ENCODE results near the gene SH3RF1. TPM values are rescaled to one million over a fixed set of nuclear protein-coding genes. Genes with fewer than 3 reads are reported as not detected.

Gene SH3RF1
- total RNA-seq, 1 experiment from 2014 or later, result 15.3 TPM

GRCh38 chr4:169313732-169314131 lies 43.0 kb upstream of the SH3RF1 start:
- Histone ChIP-seq H3K4me1 (ENCODE audit: insufficient read depth, low read length) (no peaks in the 10 kb centered on the region), H3K4me2 (ENCODE audit: insufficient read depth, insufficient read length, low read length) (no peak overlapping the region), H4K20me1 (ENCODE audit: control insufficient read depth, insufficient read depth, insufficient read length) (no peaks in the 10 kb centered on the region), H2BK120ac (ENCODE audit: low read depth, low read length, poor library complexity, severe bottlenecking) (no peak overlapping the region), H4K91ac (ENCODE audit: insufficient read length, low read depth, low read length) (no peak overlapping the region), H4K5ac (ENCODE audit: insufficient read length, low read depth, low read length) (no peak overlapping the region), H3T11ph (ENCODE audit: low read length) (no peak overlapping the region), H3K27me3 (ENCODE audit: insufficient read depth, low read length) (no peaks in the 10 kb centered on the region), H2AFZ (ENCODE audit: low read length) (no peak overlapping the region), H3K23me2 (ENCODE audit: insufficient read length, low read depth, low read length, poor library complexity, severe bottlenecking) (no peaks in the 10 kb centered on the region), H3K14ac (ENCODE audit: insufficient read depth, low read length) (no peak overlapping the region), H3K27ac (ENCODE audit: insufficient read length, low read depth, low read length) (no peak overlapping the region), H4K8ac (replicated peaks; ENCODE audit: insufficient read length, low read depth, low read length) (no peak overlapping the region), H3K79me2 (ENCODE audit: insufficient read depth, low read length) (no peaks in the 10 kb centered on the region), H2BK20ac (ENCODE audit: low read depth, low read length, poor library complexity, severe bottlenecking) (no peak overlapping the region), H3K9me3 (ENCODE audit: control insufficient read depth, low read depth, low read length) (no peaks in the 10 kb centered on the region), H3K4ac (ENCODE audit: low read depth, low read length) (no peak overlapping the region), H3K9ac (ENCODE audit: extremely low read depth, insufficient read length, low read length) (no peak overlapping the region), H3K56ac (ENCODE audit: insufficient read length, low read depth, low read length) (no peak overlapping the region), H3K23ac (ENCODE audit: insufficient read length, low read depth, low read length) (no peak overlapping the region), H2BK15ac (ENCODE audit: low read depth, low read length) (no peak overlapping the region), H2BK5ac (ENCODE audit: insufficient read length, low read length) (no peak overlapping the region), H2AK5ac (ENCODE audit: insufficient read length, low read length) (no peak overlapping the region), H2BK12ac (ENCODE audit: insufficient read length, low read depth, low read length) (no peak overlapping the region), H3K79me1 (ENCODE audit: insufficient read depth, low read depth, low read length, poor library complexity, severe bottlenecking) (no peaks in the 10 kb centered on the region), H3K18ac (ENCODE audit: insufficient read length, low read depth, low read length) (no peak overlapping the region)
- Mint-ChIP-seq H3K36me3 (ENCODE audit: insufficient read depth in 1 of 3, low read depth in 3 of 3) (no peaks in the 10 kb centered on the region), H3K9me3 (peaks cover 0 to 5% of the 10 kb centered on the region in 2 experiments; a peak in 4 of 5 replicates), H3K4me3 (no peak overlapping the region), H3K4me1 (peaks cover 8 to 14% of the 10 kb centered on the region in 2 experiments), H3K27me3 (ENCODE audit: low read depth) (no peaks in the 10 kb centered on the region), H3K27ac (no peak overlapping the region)
- no peak for DNase-seq
- WGBS (ENCODE audit: extremely low coverage, insufficient read length, low lambda C conversion rate), result no CpG with 5 or more reads among the region's 2 CpGs
- TF ChIP-seq CTCF (conservative IDR thresholded peaks at IDR 0.05), result no peak

Data from H9 (cell line).